Activated naive CD4-positive, alpha-beta T cell treated with anti-CD3 and anti-CD28 coated beads for 36 hours (primary cell): Measurements from ENCODE around the gene TRDMT1. TPM values are rescaled to one million over a fixed set of nuclear protein-coding genes. Genes with fewer than 3 reads are reported as not detected.
A peak's percentile ranks its signal among the peaks of the same experiment; 100 is the strongest.
"Not testable (repeated sequence)": the region's sequence is repeated elsewhere in the genome, so short reads cannot be mapped to it uniquely, and the experiment has no call there.

Experiments used
- CTCF ChIA-PET: fragments of 350-600 bp; sonication (Branson Sonifier 250); formaldehyde crosslinking; loops from one replicate; lab custom pipeline; 2021; ENCODE audit warnings: antibody characterized with exemption; lab: Charles Lee
- DNase-seq: peaks from one replicate; pipeline ENCODE4 v3.0.0-alpha.2; 2020
- H3K27ac Mint-ChIP-seq: one replicate; pipeline ENCODE4 v1.8.0; 2021; ENCODE audit warnings: mild to moderate bottlenecking, mixed read lengths
- H3K27me3 Mint-ChIP-seq: one replicate; pipeline ENCODE4 v1.8.0; 2021; ENCODE audit warnings: low read depth, mixed read lengths
- H3K36me3 Mint-ChIP-seq: one replicate; pipeline ENCODE4 v1.8.0; 2021; ENCODE audit warnings: low read depth, mixed read lengths
- H3K4me1 Mint-ChIP-seq: one replicate; pipeline ENCODE4 v1.8.0; 2021; ENCODE audit warnings: low read depth, mixed read lengths
- H3K4me3 Mint-ChIP-seq: one replicate; pipeline ENCODE4 v1.8.0; 2021; ENCODE audit warnings: mild to moderate bottlenecking, moderate library complexity, mixed read lengths
- H3K9me3 Mint-ChIP-seq: one replicate; pipeline ENCODE4 v1.8.0; 2021; ENCODE audit warnings: mixed read lengths
- intact Hi-C: fragments of 100-400 bp; cut with micrococcal nuclease; formaldehyde crosslinking; loops from one replicate; pipeline ENCODE4 v1.15.1; 2023
- total RNA-seq, 2 experiments: library from RNA; stranded (reverse); gene quantifications; one replicate each; pipeline ENCODE4 v1.2.3, GENCODE V29; 2021

TRDMT1 gene
- total RNA-seq, 2 experiments from 2014 or later = 6.5 to 7.2 TPM

DNA sequence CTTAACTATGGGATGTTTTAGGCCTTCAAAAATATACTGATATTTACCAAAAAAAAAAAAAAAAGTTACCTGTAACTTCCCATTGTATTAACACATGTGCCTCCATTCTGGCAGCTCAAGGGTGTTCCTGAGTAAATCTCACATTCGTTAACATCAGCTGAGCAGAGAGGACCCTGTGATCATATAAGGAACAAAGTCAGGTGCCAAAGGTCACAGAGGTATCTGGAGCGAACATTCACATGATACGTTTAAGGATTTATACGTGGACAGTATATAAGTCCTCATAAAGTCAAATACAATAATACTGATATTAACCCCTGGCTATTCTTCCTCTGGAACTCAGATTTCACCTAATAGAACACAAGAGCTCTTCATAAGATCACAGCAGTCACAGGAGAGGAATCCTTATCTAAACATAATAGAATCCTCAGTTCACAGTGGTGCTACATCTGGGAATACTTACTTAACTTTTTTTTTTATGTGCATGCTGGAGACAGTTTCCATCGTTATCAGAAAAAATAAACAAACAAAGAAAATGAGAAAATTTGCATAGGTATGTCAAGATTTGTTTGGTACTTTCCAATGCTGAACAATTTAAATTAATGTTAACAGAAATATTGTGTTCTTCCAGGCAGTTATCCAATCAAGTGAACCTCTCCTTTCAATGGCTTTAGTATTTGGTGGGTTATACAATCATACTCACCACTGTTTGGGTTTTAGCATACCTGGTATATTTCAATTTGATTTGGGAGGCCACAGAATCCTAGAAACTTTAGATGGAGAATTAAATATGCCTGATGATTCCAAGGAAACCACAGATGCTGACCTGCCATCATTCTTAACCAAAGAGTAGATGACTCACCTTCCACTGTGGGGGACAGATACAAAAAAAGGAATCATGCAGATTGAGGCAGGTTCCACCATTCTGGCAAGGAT, 78.5 kb downstream of the TRDMT1 start:
- intact Hi-C loops = no loop called here
- CTCF ChIA-PET = interaction anchor here (0.7 to 1.1 kb wide), 2 partner anchors 17 to 133 kb away, joined by 3 to 4 read pairs; no protein-coding TSS in a partner anchor
- no peak overlapping the region for H3K4me3 Mint-ChIP-seq

DNA sequence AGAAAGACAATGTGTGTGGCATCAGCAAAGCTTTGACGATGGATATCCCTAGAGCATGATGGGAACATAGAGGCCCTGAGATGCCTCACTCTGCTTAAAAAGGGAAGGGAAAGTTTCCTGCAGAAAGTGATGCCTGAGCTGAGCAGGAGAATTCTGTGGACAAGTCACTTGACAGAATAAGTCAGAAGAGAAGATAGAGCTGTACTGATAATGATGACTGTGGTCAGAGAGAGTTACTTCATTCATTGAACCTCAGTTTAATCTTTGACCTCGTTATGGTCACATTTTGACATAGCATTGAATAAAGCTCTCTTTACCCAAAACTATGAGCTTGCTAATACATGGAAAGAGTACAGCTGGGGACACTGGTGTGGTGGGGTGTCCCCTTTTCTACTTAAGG, 79.4 kb downstream of the TRDMT1 start:
- Mint-ChIP-seq H3K36me3 (peaks cover 8% of the 10 kb centered on the region), H3K27ac (no peak overlapping the region), H3K4me3 (no peak overlapping the region), H3K4me1 (no peaks in the 10 kb centered on the region), H3K9me3 (no peaks in the 10 kb centered on the region), H3K27me3 (no peaks in the 10 kb centered on the region)
- intact Hi-C loops = no loop called here
- CTCF ChIA-PET = interaction anchor here (1.1 kb wide), 1 partner anchor 18 kb away, joined by 3 read pairs; no protein-coding TSS in a partner anchor
- no peak for DNase-seq

More for the DNA sequence above, 78.5 kb downstream of the TRDMT1 start:
- no peaks in the 10 kb centered on the region for H3K4me1 Mint-ChIP-seq
- H3K27ac Mint-ChIP-seq = no peak overlapping the region
- H3K27me3 Mint-ChIP-seq = no peaks in the 10 kb centered on the region
- peaks cover 8% of the 10 kb centered on the region for H3K36me3 Mint-ChIP-seq
- no peak for DNase-seq
- no peaks in the 10 kb centered on the region for H3K9me3 Mint-ChIP-seq

DNA sequence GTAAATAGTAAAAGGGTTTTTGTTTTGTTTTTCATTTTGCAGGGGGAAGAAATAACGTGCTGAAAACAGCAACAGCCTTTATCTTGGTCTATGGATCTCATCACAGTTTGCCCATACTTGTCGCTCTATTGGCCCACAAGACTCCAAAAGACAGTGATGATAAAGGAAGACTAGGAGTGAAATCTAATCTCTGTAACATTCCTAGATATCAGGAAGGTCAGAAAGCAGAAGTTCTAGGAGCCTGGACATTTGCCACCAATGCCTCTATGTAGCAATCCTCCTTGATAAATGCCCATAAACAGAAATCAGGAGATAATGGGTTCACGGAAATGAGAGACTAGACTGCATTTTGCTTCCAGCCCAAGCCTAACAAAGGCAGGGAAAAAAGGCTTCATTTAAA, 80.8 kb downstream of the TRDMT1 start:
- intact Hi-C loops = no loop called here

GRCh38 chr10:17119845-17120244, 81.6 kb downstream of the TRDMT1 start:
- no peak overlapping the region for H3K4me3 Mint-ChIP-seq
- CTCF ChIA-PET = no interaction called here
- H3K27me3 Mint-ChIP-seq = no peaks in the 10 kb centered on the region
- intact Hi-C loops = no loop called here
- H3K9me3 Mint-ChIP-seq = no peaks in the 10 kb centered on the region
- no peak for DNase-seq
- no peak overlapping the region for H3K27ac Mint-ChIP-seq
- H3K36me3 Mint-ChIP-seq = peaks cover 8% of the 10 kb centered on the region
- H3K4me1 Mint-ChIP-seq = peaks cover 3% of the 10 kb centered on the region

More for the DNA sequence above, 80.8 kb downstream of the TRDMT1 start:
- H3K9me3 Mint-ChIP-seq = no peaks in the 10 kb centered on the region
- H3K27ac Mint-ChIP-seq = no peak overlapping the region
- H3K36me3 Mint-ChIP-seq = peaks cover 8% of the 10 kb centered on the region
- CTCF ChIA-PET = no interaction called here
- no peaks in the 10 kb centered on the region for H3K4me1 Mint-ChIP-seq
- H3K4me3 Mint-ChIP-seq = no peak overlapping the region
- H3K27me3 Mint-ChIP-seq = no peaks in the 10 kb centered on the region
- DNase-seq = no peak

- H3K4me3 Mint-ChIP-seq = no peak overlapping the region
- H3K36me3 Mint-ChIP-seq = peaks cover 8% of the 10 kb centered on the region
- CTCF ChIA-PET = interaction anchor here (0.5 to 1.3 kb wide), 2 partner anchors 28 to 224 kb away, joined by 3 read pairs; no protein-coding TSS in a partner anchor
- H3K9me3 Mint-ChIP-seq = no peaks in the 10 kb centered on the region
- H3K27ac Mint-ChIP-seq = no peak overlapping the region
- peaks cover 3% of the 10 kb centered on the region for H3K4me1 Mint-ChIP-seq
- H3K27me3 Mint-ChIP-seq = no peaks in the 10 kb centered on the region
- intact Hi-C loops = no loop called here
- no peak for DNase-seq
These were observed 85.3 kb downstream of the TRDMT1 start for GRCh38 chr10:17116193-17116592.

DNA sequence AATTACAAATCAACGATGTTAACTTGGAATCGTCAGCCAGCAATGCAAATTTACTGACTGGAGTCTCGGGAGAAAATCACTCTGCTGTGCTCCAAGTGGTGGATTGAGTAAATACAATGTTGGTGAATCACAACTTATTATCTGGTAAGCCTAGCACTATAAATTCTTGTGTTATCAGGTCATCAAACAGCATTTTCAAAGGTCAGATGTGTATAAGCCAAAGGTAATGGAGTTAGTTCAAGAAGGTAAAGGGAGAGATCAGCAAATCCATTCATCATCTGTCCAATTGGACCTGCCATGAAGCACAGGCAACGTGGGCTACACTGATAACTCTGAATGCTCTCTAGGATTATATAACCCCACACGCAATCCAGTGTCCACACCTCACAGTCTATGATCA, 85.8 kb downstream of the TRDMT1 start:
- no peak for DNase-seq
- CTCF ChIA-PET = interaction anchor here (0.5 kb wide), 1 partner anchor 224 kb away, joined by 3 read pairs; no protein-coding TSS in a partner anchor
- Mint-ChIP-seq H3K27me3 (no peaks in the 10 kb centered on the region), H3K4me1 (peaks cover 3% of the 10 kb centered on the region), H3K27ac (no peak overlapping the region), H3K36me3 (peaks cover 7% of the 10 kb centered on the region), H3K4me3 (no peak overlapping the region), H3K9me3 (no peaks in the 10 kb centered on the region)
- intact Hi-C loops = no loop called here

DNA sequence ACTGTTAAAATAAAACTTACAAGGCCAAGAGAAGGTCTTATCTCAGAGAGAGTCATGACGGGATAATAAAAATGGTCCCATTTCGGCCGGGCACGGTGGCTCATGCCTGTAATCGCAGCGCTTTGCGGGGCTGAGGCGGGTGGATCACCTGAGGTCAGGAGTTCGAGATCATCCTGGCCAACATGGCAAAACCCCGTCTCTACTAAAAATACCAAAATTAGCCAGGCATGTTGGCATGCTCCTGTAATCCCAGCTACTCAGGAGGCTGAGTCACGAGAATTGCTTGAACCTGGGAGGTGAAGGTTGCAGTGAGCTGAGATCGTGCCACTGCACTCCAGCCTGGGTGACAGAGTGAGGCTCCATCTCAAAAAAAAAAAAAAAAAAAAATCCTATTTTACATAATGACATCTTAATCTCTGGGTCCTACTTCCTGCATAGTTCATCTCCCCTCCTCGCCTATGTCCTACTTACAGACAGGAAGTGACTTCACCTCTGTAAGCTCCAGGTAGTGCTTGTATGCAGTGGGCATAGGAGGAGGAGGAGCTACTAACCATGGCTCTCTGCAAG, 86.5 kb downstream of the TRDMT1 start:
- DNase-seq, H3K36me3 Mint-ChIP-seq, intact Hi-C loops, H3K9me3 Mint-ChIP-seq, H3K4me1 Mint-ChIP-seq, H3K27ac Mint-ChIP-seq, H3K27me3 Mint-ChIP-seq, H3K4me3 Mint-ChIP-seq: not testable (repeated sequence)
- CTCF ChIA-PET = interaction anchor here (0.7 kb wide), 1 partner anchor 16 kb away, joined by 4 read pairs; no protein-coding TSS in a partner anchor

GRCh38 chr10:17113889-17114540, 87.5 kb downstream of the TRDMT1 start:
- Mint-ChIP-seq H3K27ac (no peak overlapping the region), H3K9me3 (no peaks in the 10 kb centered on the region), H3K4me3 (no peak overlapping the region), H3K27me3 (no peaks in the 10 kb centered on the region), H3K4me1 (peaks cover 8% of the 10 kb centered on the region), H3K36me3 (peaks cover 8% of the 10 kb centered on the region)
- intact Hi-C loops = no loop called here
- no peak for DNase-seq
- CTCF ChIA-PET = no interaction called here

GRCh38 chr10:17113346-17113745, 88.1 kb downstream of the TRDMT1 start:
- CTCF ChIA-PET = no interaction called here
- DNase-seq = no peak
- intact Hi-C loops = no loop called here
- H3K27me3 Mint-ChIP-seq = no peaks in the 10 kb centered on the region
- H3K27ac Mint-ChIP-seq = no peak overlapping the region
- no peak overlapping the region for H3K4me3 Mint-ChIP-seq
- H3K36me3 Mint-ChIP-seq = peaks cover 8% of the 10 kb centered on the region
- H3K9me3 Mint-ChIP-seq = no peaks in the 10 kb centered on the region
- H3K4me1 Mint-ChIP-seq = peaks cover 8% of the 10 kb centered on the region

DNA sequence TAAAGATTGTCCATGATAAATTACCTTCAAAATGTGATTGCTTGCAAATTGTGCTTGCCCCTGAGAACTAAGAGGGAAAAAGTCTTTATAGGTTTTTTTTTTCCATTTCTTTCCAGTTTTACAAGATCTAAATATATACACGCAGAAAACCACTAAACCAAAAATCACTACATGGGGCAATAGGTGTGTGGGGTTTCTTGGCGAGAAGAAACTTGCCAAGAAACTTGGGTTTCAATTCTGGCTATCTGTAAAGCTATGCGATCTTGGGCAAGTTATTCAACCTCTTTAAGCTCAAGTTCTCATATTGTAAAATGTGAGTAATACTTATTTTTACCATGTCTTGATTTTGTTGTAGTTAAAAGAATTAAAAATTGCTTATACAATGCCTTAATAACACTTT, 88.9 kb downstream of the TRDMT1 start:
- CTCF ChIA-PET = no interaction called here
- intact Hi-C loops = no loop called here
- Mint-ChIP-seq H3K27me3 (no peaks in the 10 kb centered on the region), H3K4me1 (peaks cover 8% of the 10 kb centered on the region), H3K36me3 (peaks cover 8% of the 10 kb centered on the region), H3K27ac (no peak overlapping the region), H3K9me3 (no peaks in the 10 kb centered on the region), H3K4me3 (no peak overlapping the region)
- no peak for DNase-seq

DNA sequence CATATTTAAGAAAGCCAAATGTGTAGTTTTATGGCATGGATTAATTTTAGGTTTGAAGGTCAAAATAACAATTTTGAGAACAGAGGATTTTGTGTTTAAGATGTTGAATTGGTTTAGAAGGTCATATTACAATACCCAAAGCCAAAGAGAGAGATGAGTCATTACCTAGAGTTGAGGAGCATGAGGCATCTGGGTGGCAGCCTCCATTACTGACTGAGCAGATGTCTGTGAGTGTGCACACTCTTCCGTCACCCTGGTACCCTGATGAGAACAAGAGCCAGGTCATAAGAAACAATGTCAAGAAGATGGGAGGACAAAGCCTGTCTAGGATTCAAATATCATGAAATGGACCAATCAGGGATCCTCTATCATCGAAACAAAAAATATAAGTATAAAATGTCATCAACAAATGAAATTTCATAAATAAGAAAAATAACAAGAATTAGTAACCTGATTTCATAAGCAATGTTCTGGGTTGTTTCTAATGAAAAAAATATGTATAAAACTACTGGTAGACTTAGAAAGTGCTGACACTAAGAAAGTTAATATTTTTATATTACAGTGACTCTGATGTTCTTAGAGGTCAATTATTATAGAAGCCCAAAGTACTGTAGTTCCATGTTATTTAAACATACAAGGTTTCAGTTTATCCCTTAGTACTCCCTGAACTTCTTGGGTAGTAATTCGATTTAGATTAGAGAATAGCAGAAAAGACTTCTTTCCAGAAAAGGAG, 91.8 kb downstream of the TRDMT1 start:
- H3K4me1 Mint-ChIP-seq = peaks cover 5% of the 10 kb centered on the region
- CTCF ChIA-PET = no interaction called here
- no peak overlapping the region for H3K27ac Mint-ChIP-seq
- H3K36me3 Mint-ChIP-seq = peaks cover 8% of the 10 kb centered on the region
- peak; percentile 8 for DNase-seq
- intact Hi-C loops = no loop called here
- H3K4me3 Mint-ChIP-seq = no peak overlapping the region
- H3K27me3 Mint-ChIP-seq = no peaks in the 10 kb centered on the region
- no peaks in the 10 kb centered on the region for H3K9me3 Mint-ChIP-seq

DNA sequence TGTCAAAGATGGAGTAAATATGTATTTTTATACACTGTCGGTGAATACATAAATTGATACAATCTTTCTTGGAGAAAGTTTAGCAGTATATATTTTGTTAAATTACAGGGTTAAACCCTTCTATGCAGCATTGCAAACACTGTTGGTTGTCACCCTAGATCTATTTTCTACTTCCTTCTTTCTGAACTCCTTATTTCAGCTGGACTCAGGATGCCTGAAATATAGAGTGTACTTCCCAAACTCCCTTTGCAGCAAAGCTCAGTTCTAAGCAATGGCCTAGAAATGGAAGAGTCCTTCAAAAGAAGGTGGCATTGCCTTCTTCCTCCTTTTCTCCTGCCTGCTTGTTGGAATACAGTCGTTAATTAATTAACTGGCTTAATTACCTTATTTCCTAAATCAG, 92.4 kb downstream of the TRDMT1 start:
- intact Hi-C loops = no loop called here
- no peak for DNase-seq
- H3K4me1 Mint-ChIP-seq = peaks cover 5% of the 10 kb centered on the region
- H3K36me3 Mint-ChIP-seq = peaks cover 11% of the 10 kb centered on the region
- CTCF ChIA-PET = no interaction called here
- H3K27ac Mint-ChIP-seq = no peak overlapping the region
- no peak overlapping the region for H3K4me3 Mint-ChIP-seq
- no peaks in the 10 kb centered on the region for H3K9me3 Mint-ChIP-seq
- H3K27me3 Mint-ChIP-seq = no peaks in the 10 kb centered on the region
